ENCODE data around the gene PCGF3. TPM values are rescaled to one million over a fixed set of nuclear protein-coding genes. Genes with fewer than 3 reads are reported as not detected.

Gene PCGF3
- total and polyA plus RNA-seq, 9 of the 15 experiments (the other 6 are each of a cell fraction or from before 2014, with no cell fraction given): 2.6 to 46.1 (median 20.3) TPM

GRCh38 chr4:743463-744211 is 38.0 kb downstream of the PCGF3 start (continued):
- TF ChIP-seq ZC3H11A (IDR thresholded peaks at IDR 0.05; ENCODE audit: low read depth, low read length): no peak

- H2AFZ ChIP-seq (ENCODE audit: low read depth, low read length): no peak overlapping the region
- ATAC-seq (no peak), FAIRE-seq (no peak), DNase-seq (ENCODE audit: extremely low read depth in 1 of 4, low spot score in 3 of 4) (no peak)
- peaks cover 7% of the 10 kb centered on the region; the same call in 1 of the 3 replicates for H3K79me2 ChIP-seq (ENCODE audit: control insufficient read depth, insufficient read depth, low read length)
- no TSS peak for BruUV-seq (replicated peaks)
- ChIA-PET POLR2A (no interaction called here), CTCF (ENCODE audit: low intra/inter-chr PET ratio) (no interaction called here)
- peaks cover 3% of the 10 kb centered on the region; the same call in 1 of the 2 replicates for H4K20me1 ChIP-seq (replicated peaks; ENCODE audit: control insufficient read depth, insufficient read depth, low read length)
- intact Hi-C loops (cut with micrococcal nuclease) (loop anchor here (5.0 kb wide), 1 partner anchor 243 kb away; the partner anchor contains the start of gene IDUA), in situ Hi-C loops (cut with MboI) (no loop called here)
- H3K4me1 ChIP-seq (replicated peaks in 1 of 2; ENCODE audit: control insufficient read depth in 2 of 2, insufficient read depth in 2 of 2, low read length in 2 of 2): peaks cover 0 to 23% of the 10 kb centered on the region in 2 experiments; a peak in 2 of 5 replicates
- WGBS (ENCODE audit: insufficient coverage, low coverage, missing lambda C conversion rate): 96% methylated on average over 23 of the region's 44 CpGs
- peaks cover 42% of the 10 kb centered on the region for H3K36me3 ChIP-seq (ENCODE audit: control insufficient read depth, insufficient read depth, low read length)
- H3K9me1 ChIP-seq (ENCODE audit: control insufficient read depth, insufficient read depth, low read length): no peaks in the 10 kb centered on the region
- no peak overlapping the region for H3K4me2 ChIP-seq (ENCODE audit: insufficient read depth, low read length)
- no peak overlapping the region for H3K27ac ChIP-seq (ENCODE audit: extremely low read depth, low read depth, low read length)
- H3K9ac ChIP-seq (ENCODE audit: insufficient read depth in 1 of 2, low read depth in 2 of 2, low read length in 2 of 2): no peak overlapping the region
- no peaks in the 10 kb centered on the region for H3K27me3 ChIP-seq (ENCODE audit: control insufficient read depth in 2 of 2, insufficient read depth in 2 of 2, low read length in 2 of 2)
- no peaks in the 10 kb centered on the region; the same call in 1 of the 2 replicates for H3K9me3 ChIP-seq (replicated peaks; ENCODE audit: control insufficient read depth, insufficient read depth, low read depth, low read length)
- TF ChIP-seq TOE1 (IDR thresholded peaks at IDR 0.05; ENCODE audit: borderline replicate concordance) (no peak), TOE1 (CRISPR knock-in tag; IDR thresholded peaks at IDR 0.05; ENCODE audit: borderline replicate concordance, low read depth) (no peak), SMC3 (conservative IDR thresholded peaks at IDR 0.05; ENCODE audit: insufficient read depth, low read depth, low read length) (no peak), ZBTB33 (CRISPR knock-in tag; IDR thresholded peaks at IDR 0.05) (peak; percentile 61), NFE2 (IDR thresholded peaks at IDR 0.05; ENCODE audit: low read depth) (no peak)
- H3K4me3 ChIP-seq: no peak overlapping the region
Measured at GRCh38 chr4:744212-744841, 38.7 kb downstream of the PCGF3 start.

All from K562 (cell line).